GM18873 (cell line): ENCODE data around the gene TCIRG1.
"Not testable (repeated sequence)": the region's sequence is repeated elsewhere in the genome, so short reads cannot be mapped to it uniquely, and the experiment has no call there.

Source experiments
- ATAC-seq: cut with Tn5 transposase; IDR thresholded peaks from one replicate; pipeline ENCODE4 v1.9.1; 2021; ENCODE audit warnings: mild to moderate bottlenecking, moderate library complexity, moderate number of reproducible peaks; ENCODE audit not compliant: unreplicated experiment, low FRiP score

Gene TCIRG1

DNA sequence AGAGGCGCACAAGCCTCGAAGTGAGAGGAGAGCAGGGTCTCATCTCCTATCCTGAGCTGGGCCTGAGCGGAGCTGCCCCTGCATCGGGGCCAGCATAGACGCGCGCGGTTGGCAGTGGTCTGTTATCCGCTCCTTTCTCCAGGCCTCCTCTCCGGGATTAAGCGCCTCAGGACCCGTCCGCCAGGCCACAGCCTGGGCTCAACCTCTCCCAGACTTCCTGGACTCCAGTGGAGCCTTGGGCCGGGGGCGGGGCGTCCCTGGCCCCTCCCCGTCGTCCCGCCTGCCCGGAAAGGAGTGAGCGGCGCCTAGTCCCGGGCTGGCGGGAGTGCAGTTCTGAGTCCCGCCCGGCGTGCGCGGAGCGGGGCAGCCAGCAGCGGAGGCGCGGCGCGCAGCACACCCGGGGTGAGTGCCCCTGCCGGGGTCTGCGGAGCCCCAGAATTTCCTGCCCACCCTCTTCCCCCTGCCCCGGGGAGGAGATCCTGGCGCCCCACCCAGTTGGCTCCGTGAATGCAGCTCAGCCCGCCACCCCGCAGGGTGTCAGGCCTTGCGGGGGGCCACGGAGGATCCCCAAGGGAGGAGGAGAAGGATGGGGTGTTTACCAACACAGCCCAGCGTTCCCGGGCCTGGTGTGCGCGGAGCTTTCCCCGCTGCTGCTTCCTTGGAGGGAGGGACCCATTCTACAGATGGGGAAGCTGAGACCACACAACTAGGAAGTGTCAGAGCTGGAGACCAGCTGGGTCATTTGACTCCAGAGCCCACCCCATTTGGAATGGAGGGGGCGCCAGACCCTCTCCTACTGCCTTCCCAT is at the start of gene TCIRG1:
Gene TCIRG1 (plus strand): TSS at position 308 of the 808 bp plus-strand sequence. CDS start 2,247 bp downstream, outside the sequence.
- no peak for ATAC-seq

DNA sequence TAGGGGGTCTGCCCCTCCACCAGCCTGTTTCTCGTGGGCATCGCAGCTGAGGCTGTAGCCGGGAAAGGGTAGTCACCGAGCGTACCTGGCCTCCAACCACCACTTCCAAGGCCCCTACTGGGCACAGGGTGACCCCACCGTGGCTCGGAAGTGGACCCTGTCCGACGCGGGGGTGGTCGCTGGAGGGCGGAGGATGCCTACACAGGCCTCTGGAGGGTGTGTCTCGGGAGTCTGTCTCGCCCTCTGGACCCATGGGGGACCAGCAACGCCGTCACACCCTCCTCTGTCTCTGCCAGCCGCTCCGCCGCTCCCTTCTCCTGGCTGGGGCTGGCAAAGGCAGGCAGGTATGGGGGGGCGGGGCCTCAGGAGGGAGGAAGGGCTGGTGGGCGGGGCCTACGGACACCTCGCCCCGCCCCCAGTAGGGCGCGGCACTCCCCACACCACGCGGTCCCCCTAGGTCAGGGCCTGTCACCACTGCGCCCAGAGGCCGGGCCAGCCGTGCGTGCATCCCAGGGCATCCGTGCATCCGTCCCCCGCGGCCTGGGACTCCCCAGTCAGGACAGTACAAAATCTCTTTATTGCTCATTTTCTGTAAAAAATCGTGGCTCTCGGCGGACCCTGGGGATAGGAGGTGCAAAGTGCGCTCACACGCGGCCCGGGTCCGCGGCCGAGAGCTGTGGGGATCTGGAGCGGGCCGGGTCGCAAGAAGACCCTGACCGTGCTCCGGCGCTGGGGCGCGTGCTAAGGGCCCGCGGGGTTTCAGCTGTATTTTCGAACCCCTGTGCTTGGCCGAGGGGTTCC is 48.1 kb upstream of the TCIRG1 start:
- not testable (repeated sequence) for ATAC-seq

- ATAC-seq, result not testable (repeated sequence)
These were observed 47.3 kb upstream of the TCIRG1 start for GRCh38 chr11:67991347-67992121.

DNA sequence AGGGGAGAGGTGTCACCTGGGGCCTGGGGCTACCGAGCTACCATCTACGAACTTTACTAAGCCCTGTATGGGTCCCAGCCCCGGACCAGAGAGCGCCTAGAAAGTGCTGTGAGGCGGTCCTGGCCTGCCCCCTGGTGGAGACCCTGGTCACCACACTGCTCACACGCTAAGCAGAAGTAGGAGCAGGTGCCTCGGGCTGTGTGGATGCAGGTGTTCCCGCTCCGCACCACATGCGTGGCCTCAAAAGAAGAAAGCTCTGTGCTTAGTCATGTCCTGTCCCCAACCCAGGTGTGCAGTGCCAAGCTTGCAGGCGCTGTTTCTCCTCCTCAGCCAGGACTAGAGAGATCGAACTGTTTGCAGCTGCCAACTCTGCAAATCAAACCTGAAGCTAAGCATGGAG is 45.0 kb upstream of the TCIRG1 start:
- not testable (repeated sequence) for ATAC-seq

DNA sequence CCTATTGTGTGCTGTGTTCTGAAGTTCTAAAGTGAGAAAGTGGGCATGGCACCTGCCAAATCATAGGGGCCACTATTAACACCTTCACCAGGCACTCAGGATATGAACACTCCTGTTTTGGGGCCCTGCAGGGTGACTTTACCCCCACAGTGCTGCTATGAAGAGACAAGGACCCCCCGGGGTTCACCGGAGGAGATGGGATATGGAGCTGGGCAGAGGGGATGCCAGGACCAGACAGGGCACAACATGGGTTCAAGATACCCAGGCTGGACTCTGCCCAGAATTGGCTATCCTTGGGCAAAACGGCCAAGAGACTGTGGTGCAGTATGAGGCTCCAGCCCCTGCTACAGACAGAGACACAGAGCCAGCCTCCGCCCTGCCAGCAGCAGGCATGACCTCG is 44.4 kb upstream of the TCIRG1 start:
- ATAC-seq, result not testable (repeated sequence)

GRCh38 chr11:67995129-67995528 is 43.7 kb upstream of the TCIRG1 start:
- ATAC-seq, result not testable (repeated sequence)

DNA sequence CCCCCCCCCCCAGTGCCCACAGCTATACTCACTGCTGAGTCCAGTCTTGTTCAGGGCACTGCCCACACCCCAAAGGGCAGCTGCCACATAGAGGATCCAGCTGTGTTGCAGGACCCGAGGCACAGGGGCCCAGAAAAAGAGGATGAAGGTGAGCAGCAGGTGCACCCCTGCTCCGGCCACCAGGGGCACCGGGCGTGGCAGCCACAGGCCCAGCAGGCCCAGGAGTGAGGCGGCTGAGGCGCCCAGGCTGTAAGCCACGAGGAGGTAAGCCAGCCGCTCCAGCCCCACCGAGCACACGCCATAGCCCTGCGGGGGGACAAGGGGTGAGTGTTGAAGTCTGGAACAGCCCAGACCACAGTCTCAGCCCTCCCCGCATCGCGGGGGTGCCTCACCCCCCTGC is 43.2 kb upstream of the TCIRG1 start:
- ATAC-seq, result not testable (repeated sequence)

- no peak for ATAC-seq
These were observed 42.8 kb upstream of the TCIRG1 start for GRCh38 chr11:67996051-67996450.

- no peak for ATAC-seq
These were observed 42.0 kb upstream of the TCIRG1 start for GRCh38 chr11:67996622-67997474.

- no peak for ATAC-seq
These were observed 41.3 kb upstream of the TCIRG1 start for GRCh38 chr11:67997475-67997921.

DNA sequence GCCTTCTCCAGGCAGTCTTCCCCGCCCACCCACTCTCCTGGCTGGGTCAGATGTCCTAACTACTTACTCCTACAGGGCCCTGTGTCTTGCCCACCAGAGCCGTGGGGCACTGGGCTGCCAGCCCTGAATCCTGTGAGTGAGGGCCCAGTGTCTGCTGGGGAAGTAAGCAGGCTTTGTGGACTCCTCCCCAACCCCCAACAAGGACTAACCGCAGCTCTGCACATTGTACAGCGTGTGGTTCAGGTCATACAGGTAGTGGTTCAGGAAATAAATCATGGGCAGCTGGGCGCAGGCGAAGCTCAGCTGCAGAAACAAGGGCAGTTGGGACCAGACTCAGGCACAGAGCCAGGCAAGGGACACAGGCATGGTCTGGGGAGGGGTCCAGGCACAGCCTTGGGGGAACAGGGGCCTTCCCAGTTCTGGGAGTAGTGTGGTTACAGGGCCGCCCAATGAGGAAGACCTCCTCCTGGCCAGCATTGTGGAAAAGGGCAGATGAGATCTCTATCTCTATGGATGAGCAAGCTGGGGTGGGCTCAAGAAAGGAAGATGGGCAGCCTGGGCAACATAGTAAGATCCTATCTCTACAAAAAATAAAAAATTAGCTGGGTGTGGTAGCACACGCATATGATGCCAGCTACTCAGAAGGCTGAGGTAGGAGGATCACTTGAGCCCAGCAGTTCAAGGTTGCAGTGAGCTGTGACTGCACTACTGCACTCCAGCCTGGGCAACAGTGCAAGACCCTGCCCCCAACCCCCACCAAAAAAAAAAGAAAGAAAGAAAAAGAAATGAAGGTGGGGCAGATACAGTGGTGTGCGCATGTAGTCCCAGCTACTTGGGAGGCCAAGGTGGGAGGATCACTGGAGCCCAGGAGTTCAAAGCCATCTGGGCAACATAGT is 40.4 kb upstream of the TCIRG1 start:
- no peak for ATAC-seq

- no peak for ATAC-seq
These were observed 39.6 kb upstream of the TCIRG1 start for GRCh38 chr11:67999201-67999629.

GRCh38 chr11:67999704-68000103 is 39.1 kb upstream of the TCIRG1 start:
- no peak for ATAC-seq

DNA sequence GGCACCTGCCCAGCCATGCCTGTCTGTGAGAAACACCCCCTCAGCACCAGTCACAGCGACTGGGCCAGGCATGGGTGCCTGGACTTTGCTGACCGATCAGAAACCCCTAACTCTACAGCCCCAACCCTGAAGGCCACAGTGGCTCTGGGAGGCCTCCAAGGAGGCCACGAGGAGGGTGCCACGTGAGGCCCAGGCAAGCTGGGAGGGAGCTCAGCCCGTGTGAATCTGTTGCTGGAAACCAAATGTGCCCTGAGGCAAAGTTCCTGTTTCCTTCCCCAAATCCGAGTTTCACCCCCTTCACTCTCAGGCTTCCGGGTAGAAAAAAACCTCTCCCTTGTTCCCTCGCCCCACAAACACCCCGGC is 36.3 kb upstream of the TCIRG1 start:
- no peak for ATAC-seq

GRCh38 chr11:68002938-68003845 is 35.6 kb upstream of the TCIRG1 start:
- no peak for ATAC-seq

DNA sequence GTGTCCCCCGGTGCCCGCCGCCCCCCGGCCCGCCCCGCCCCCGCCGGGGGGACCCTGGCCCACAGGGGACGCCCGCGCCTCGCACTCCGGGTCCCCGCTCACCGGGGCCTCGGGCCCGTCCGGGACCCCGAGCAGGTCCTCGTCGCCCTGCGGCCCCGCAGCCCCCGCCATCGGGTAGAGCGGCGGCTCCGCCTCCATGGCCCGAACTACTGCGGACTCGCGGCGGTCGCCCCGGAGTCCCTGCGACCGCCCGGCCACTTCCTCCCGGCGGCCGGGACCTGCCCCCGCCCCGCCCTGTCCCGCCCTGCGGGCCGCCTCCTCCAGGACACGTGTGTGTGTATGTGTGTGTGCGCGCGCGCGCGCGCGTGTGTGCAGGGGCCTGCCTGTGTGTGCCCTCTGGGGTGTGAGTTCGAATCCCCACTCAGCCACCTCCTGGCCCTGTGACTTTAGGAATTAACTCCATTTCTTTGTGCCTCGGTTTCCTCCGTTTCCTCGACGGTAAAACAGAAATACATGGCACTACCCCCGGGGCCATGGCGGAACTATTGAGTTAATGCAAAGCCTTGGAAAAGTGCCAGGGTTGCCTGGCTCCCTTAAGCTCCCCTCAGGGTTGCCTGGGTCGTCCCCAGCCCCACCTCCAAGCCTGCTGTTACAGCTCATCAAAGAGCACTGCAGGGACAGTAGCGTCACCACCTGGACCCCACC is 34.8 kb upstream of the TCIRG1 start, which contains the start of gene UNC93B1:
Gene UNC93B1 (minus strand): TSS at position 252 of the 705 bp plus-strand sequence. CDS start 54 bp downstream, at position 198.
- ATAC-seq, result no peak
